ENCODE measurements around the gene DEDD.

Gene DEDD

DNA sequence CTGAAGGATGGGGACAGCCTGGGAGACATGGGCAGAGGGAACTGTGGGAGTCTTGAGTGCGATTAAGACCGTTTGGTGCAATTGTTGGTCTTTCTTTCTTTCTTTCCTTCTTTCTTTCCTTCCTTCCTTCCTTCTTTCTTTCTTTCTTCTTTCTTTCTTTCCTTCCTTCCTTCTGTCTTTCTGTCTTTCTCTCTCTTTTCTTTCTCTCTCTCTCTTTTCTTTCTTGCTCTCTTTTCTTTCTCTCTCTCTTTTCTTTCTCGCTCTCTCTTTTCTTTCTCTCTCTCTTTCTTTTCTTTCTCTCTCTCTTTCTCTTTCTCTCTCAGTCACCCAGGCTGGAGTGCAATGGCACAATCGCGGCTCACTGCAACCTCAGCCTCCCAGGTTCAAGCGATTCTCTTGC is 37.2 kb downstream of the DEDD start:
- H3K27me3 ChIP-seq: no peaks in the 10 kb centered on the region
- no peak overlapping the region for H3K4me3 ChIP-seq
- no peak overlapping the region for H3K27ac ChIP-seq
- TF ChIP-seq, protein P1, sequence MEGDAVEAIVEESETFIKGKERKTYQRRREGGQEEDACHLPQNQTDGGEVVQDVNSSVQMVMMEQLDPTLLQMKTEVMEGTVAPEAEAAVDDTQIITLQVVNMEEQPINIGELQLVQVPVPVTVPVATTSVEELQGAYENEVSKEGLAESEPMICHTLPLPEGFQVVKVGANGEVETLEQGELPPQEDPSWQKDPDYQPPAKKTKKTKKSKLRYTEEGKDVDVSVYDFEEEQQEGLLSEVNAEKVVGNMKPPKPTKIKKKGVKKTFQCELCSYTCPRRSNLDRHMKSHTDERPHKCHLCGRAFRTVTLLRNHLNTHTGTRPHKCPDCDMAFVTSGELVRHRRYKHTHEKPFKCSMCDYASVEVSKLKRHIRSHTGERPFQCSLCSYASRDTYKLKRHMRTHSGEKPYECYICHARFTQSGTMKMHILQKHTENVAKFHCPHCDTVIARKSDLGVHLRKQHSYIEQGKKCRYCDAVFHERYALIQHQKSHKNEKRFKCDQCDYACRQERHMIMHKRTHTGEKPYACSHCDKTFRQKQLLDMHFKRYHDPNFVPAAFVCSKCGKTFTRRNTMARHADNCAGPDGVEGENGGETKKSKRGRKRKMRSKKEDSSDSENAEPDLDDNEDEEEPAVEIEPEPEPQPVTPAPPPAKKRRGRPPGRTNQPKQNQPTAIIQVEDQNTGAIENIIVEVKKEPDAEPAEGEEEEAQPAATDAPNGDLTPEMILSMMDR (IDR thresholded peaks at IDR 0.05): no peak
- intact Hi-C loops (cut with DNase I; ENCODE audit: low total_unique reads): loop anchor here (10.0 kb wide), 1 partner anchor 100 kb away; no protein-coding TSS in a partner anchor
- H3K4me1 ChIP-seq: peaks cover 0 to 18% (median 15%) of the 10 kb centered on the region in 4 donors
- H3K9me3 ChIP-seq: no peaks in the 10 kb centered on the region
- no peak for DNase-seq
- peaks cover 0 to 8% (median 0%) of the 10 kb centered on the region in 3 donors for H3K36me3 ChIP-seq

DNA sequence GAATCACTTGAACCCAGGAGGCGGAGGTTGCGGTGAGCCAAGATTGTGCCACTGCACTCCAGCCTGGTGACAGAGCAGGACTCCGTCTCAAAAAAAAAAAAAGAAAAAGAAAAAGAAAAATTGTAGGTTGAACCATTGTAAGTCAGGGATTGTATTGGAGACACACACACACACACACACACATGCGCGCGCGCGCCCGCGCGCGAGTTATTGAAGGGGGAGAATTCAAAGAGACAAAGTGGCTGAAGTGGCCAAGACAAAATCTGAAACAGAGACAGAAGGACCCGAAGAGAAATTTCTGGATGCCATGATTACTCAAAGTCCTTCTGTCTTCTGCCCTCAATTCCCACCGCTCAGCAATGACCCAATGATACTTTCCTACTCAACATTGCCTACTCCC is 38.0 kb downstream of the DEDD start:
- no peak for DNase-seq
- Histone ChIP-seq H3K4me1 (peaks cover 0 to 18% (median 15%) of the 10 kb centered on the region in 4 donors), H3K4me3 (no peak overlapping the region), H3K9me3 (no peaks in the 10 kb centered on the region), H3K27me3 (no peaks in the 10 kb centered on the region), H3K27ac (no peak overlapping the region), H3K36me3 (peaks cover 0 to under 1% (median 0%) of the 10 kb centered on the region in 3 donors)
- TF ChIP-seq, protein P1 (IDR thresholded peaks at IDR 0.05): no peak
- intact Hi-C loops (cut with DNase I; ENCODE audit: low total_unique reads): loop anchor here (10.0 kb wide), 1 partner anchor 100 kb away; no protein-coding TSS in a partner anchor

DNA sequence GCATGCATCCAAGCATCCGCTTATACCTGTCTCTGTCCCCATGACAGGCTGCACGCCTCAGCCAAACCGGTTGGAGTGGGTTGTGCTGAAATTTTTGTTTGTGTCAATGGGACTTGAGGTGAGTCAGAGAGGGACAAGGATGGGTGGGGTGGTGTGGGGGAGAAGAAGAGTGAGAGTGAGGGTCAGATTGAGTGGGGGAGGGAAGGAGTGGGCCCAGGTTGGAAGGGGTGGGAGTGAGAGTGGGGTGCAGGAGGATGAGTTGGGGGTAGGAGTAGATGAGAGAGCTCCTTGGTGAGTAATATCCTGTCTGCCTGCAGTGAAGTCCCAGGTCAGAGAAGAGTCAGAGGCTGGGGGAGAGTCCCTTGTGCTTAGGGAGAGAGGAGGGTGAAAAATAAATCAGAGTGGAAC is 39.8 kb downstream of the DEDD start:
- Histone ChIP-seq H3K4me1 (peaks cover 0 to 7% (median 5%) of the 10 kb centered on the region in 4 donors), H3K27me3 (peaks cover 0 to 12% of the 10 kb centered on the region in 2 donors), H3K9me3 (no peaks in the 10 kb centered on the region), H3K36me3 (no peaks in the 10 kb centered on the region), H3K27ac (no peak overlapping the region), H3K4me3 (no peak overlapping the region)
- intact Hi-C loops (cut with DNase I; ENCODE audit: low total_unique reads): loop anchor here (10.0 kb wide), 1 partner anchor 98 kb away; no protein-coding TSS in a partner anchor
- DNase-seq: peak in 1 of 2 donors; percentile 46
- TF ChIP-seq, protein P1 (IDR thresholded peaks at IDR 0.05): no peak

DNA sequence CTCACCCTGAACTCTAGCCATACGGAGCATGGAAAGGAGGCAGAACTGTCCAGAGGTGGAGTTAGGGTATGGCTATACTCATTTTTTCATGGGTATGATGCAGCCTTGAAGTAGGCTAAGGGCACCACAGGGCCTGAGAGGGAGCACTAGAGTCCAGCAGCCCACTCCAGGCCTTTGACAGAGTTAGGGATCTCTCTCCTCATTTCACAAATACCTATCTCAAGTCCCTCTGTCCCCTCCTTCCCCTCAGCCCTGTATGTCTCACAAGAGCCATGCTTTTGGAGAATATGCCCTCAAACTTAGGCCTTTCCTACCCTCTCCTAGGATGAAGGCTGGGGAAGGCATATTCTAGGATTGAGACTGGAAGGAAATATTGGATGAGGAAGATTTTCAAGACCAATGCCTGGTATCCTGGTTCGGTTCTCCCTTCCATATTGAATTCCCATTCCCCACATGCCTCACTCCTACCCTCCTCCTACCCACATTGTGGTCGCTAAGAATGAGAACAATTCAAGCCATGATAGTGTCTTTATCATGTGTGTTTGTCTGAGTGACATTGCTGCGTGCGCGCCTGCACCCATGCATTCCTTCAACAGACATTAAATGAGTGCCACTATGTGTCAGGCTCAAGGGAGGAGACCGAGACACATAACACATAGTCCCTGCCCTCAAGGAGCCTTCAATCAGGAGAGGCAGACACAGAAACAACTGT is 40.5 kb downstream of the DEDD start:
- H3K4me1 ChIP-seq: peaks cover 0 to 1% (median under 1%) of the 10 kb centered on the region in 4 donors
- peaks cover 0 to 16% of the 10 kb centered on the region in 2 donors for H3K27me3 ChIP-seq
- H3K27ac ChIP-seq: no peak overlapping the region
- H3K36me3 ChIP-seq: no peaks in the 10 kb centered on the region
- no peak overlapping the region for H3K4me3 ChIP-seq
- H3K9me3 ChIP-seq: no peaks in the 10 kb centered on the region
- intact Hi-C loops (cut with DNase I; ENCODE audit: low total_unique reads): loop anchor here (10.0 kb wide), 1 partner anchor 97 kb away; no protein-coding TSS in a partner anchor
- peak in 1 of 2 donors; percentile 21 for DNase-seq
- TF ChIP-seq, protein P1 (IDR thresholded peaks at IDR 0.05): no peak

DNA sequence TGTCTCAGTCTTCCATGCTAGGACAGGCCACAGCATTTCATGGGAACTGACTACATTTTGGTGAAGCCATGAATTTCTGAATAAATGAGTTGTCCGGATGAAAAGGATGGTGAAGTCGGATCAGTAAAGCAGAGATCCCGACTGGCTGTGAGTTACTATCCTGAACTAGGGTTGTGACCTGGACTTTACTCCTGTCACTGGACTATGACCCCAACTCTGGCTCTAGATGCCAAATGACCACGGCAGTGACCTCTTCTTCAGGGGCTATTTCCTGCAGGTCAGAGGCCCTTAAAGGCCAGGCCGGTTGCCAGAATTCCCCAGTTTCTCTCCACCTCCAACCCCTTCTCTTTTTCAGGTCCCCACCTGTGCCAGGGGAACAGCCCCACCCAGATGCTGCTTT is 41.4 kb downstream of the DEDD start:
- intact Hi-C loops (cut with DNase I; ENCODE audit: low total_unique reads): loop anchor here (10.0 kb wide), 1 partner anchor 96 kb away; no protein-coding TSS in a partner anchor
- Histone ChIP-seq H3K9me3 (no peaks in the 10 kb centered on the region), H3K27ac (no peak overlapping the region), H3K36me3 (no peaks in the 10 kb centered on the region), H3K4me3 (no peak overlapping the region), H3K4me1 (no peaks in the 10 kb centered on the region), H3K27me3 (peaks cover 0 to 21% of the 10 kb centered on the region in 2 donors)
- no peak for DNase-seq
- TF ChIP-seq, protein P1 (IDR thresholded peaks at IDR 0.05): no peak

Data from tibial artery (tissue), 4 donors.